Mesenchymal stem cell (in vitro differentiated cells and primary cell): ENCODE results near the gene SIGLEC5.

Source experiments
- DNase-seq: peaks from one replicate; pipeline ENCODE4 v3.0.0-alpha.2; 2013
- H2AFZ ChIP-seq: one replicate; pipeline ENCODE4 v1.6.1; 2013; ENCODE audit warnings: low read depth, mild to moderate bottlenecking, control low read depth, inconsistent platforms, low read length, moderate library complexity
- H2AK5ac ChIP-seq: 2 replicates; pipeline ENCODE4 v1.6.1; 2013; ENCODE audit warnings: low read length, moderate library complexity, mild to moderate bottlenecking, inconsistent platforms; ENCODE audit not compliant: severe bottlenecking
- H2BK120ac ChIP-seq: one replicate; pipeline ENCODE4 v1.6.1; 2013; ENCODE audit warnings: low read depth, mild to moderate bottlenecking, inconsistent platforms, low read length, moderate library complexity
- H2BK12ac ChIP-seq, 2 experiments: one replicate each; pipeline ENCODE4 v1.6.1; 2013; ENCODE audit warnings: inconsistent platforms in 2 of 2, low read length in 2 of 2, mild to moderate bottlenecking in 2 of 2, moderate library complexity in 2 of 2, control low read depth in 1 of 2
- H2BK15ac ChIP-seq: one replicate; pipeline ENCODE4 v1.6.1; 2013; ENCODE audit warnings: mild to moderate bottlenecking, low read depth, inconsistent platforms; ENCODE audit not compliant: poor library complexity, severe bottlenecking
- H2BK5ac ChIP-seq: 2 replicates; pipeline ENCODE4 v1.6.1; 2013; ENCODE audit warnings: low read depth, mild to moderate bottlenecking, low read length, control low read depth, inconsistent platforms; ENCODE audit not compliant: poor library complexity, severe bottlenecking
- H3K14ac ChIP-seq, 2 experiments: one replicate each; pipeline ENCODE4 v1.6.1; 2013; ENCODE audit warnings: inconsistent platforms in 2 of 2, low read length in 2 of 2, control low read depth in 1 of 2, mild to moderate bottlenecking in 1 of 2, moderate library complexity in 1 of 2
- H3K18ac ChIP-seq, 2 experiments: one replicate each; pipeline ENCODE4 v1.6.1; 2013; ENCODE audit warnings: inconsistent platforms in 2 of 2, low read length in 2 of 2, control low read depth in 1 of 2, low read depth in 1 of 2, mild to moderate bottlenecking in 1 of 2
- H3K23ac ChIP-seq, 2 experiments: one replicate each; pipeline ENCODE4 v1.6.1; 2013; ENCODE audit warnings: inconsistent platforms in 2 of 2, low read length in 2 of 2, mild to moderate bottlenecking in 2 of 2, moderate library complexity in 2 of 2, control low read depth in 1 of 2
- H3K27ac ChIP-seq: 2 replicates; pipeline ENCODE4 v1.5.1; 2013; ENCODE audit warnings: mild to moderate bottlenecking, moderate library complexity, low read length, control low read depth, inconsistent platforms; ENCODE audit not compliant: poor library complexity, severe bottlenecking
- H3K27me3 ChIP-seq, 2 experiments: 2 replicates each; pipeline versions ENCODE4 v1.6.1 to v1.7.0; 2013; ENCODE audit warnings: low read length in 2 of 2, mild to moderate bottlenecking in 2 of 2, moderate library complexity in 2 of 2, control low read depth in 1 of 2, inconsistent platforms in 1 of 2; ENCODE audit not compliant: control insufficient read depth in 1 of 2, insufficient read depth in 1 of 2
- H3K36me3 ChIP-seq, 2 experiments: 2 replicates each; pipeline versions ENCODE4 v1.6.1 to v1.7.0; 2013; ENCODE audit warnings: low read length in 2 of 2, control low read depth in 1 of 2, inconsistent platforms in 1 of 2, low read depth in 1 of 2, mild to moderate bottlenecking in 1 of 2; ENCODE audit not compliant: insufficient read depth in 2 of 2, control insufficient read depth in 1 of 2
- H3K4ac ChIP-seq, 2 experiments: one replicate each; pipeline ENCODE4 v1.6.1; 2013; ENCODE audit warnings: inconsistent platforms in 2 of 2, low read length in 2 of 2, mild to moderate bottlenecking in 2 of 2, moderate library complexity in 2 of 2, control low read depth in 1 of 2, low read depth in 1 of 2
- H3K4me1 ChIP-seq: 2 replicates; pipeline ENCODE4 v1.6.1; 2013; ENCODE audit warnings: low read depth, low read length, control low read depth; ENCODE audit not compliant: control insufficient read depth, insufficient read depth
- H3K4me2 ChIP-seq: 2 replicates; pipeline ENCODE4 v1.6.1; 2013; ENCODE audit warnings: low read length, mild to moderate bottlenecking, inconsistent platforms; ENCODE audit not compliant: poor library complexity, severe bottlenecking
- H3K4me3 ChIP-seq, 2 experiments: 2 replicates each; pipeline versions ENCODE4 v1.5.1 to v1.7.0; 2013; ENCODE audit warnings: low read length in 2 of 2, mild to moderate bottlenecking in 2 of 2, control low read depth in 1 of 2, low read depth in 1 of 2; ENCODE audit not compliant: insufficient read depth in 1 of 2
- H3K79me1 ChIP-seq: replicated peaks from 2 replicates; pipeline ENCODE4 v1.6.1; 2013; ENCODE audit warnings: mild to moderate bottlenecking, control low read depth, low read length, inconsistent platforms; ENCODE audit not compliant: poor library complexity, severe bottlenecking
- H3K9ac ChIP-seq: 2 replicates; pipeline ENCODE4 v1.7.0; 2013; ENCODE audit warnings: mild to moderate bottlenecking, low read length, moderate library complexity
- H3K9me3 ChIP-seq: 2 replicates; pipeline ENCODE4 v1.7.0; 2013; ENCODE audit warnings: mild to moderate bottlenecking, low read length; ENCODE audit not compliant: control insufficient read depth
- H4K8ac ChIP-seq: one replicate; pipeline ENCODE4 v1.6.1; 2013; ENCODE audit warnings: inconsistent platforms, mild to moderate bottlenecking, low read length, moderate library complexity
- H4K91ac ChIP-seq: one replicate; pipeline ENCODE4 v1.6.1; 2013; ENCODE audit warnings: mild to moderate bottlenecking, low read length, inconsistent platforms
- WGBS: methylation state at CpG from one replicate; pipeline ENCODE4 v1.1.7; 2013; ENCODE audit warnings: mixed read lengths; 5-methylcytosine and 5-hydroxymethylcytosine counted together

Gene SIGLEC5

DNA sequence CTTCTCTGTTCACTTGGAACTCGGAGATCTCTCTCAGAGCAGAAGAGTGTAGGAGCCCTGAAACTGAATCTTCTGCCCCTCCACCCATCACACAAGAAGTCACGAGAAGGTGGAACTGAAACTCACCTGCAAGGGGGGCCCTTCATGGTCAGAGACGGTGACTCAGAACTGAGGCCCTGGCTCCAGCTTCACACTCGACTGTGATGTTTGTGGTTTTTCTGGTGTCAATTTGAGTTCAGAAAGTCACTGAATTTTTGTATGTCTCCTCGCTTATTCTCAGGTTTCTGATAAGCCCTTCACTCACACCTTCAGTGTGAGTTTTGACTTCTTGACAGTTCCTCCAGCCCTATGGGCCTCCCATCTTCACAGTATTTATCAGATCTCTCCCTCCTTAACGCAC is 23.1 kb downstream of the SIGLEC5 start:
- Histone ChIP-seq H2AK5ac (no peak overlapping the region), H2BK120ac (no peak overlapping the region), H3K27ac (no peak overlapping the region), H3K9ac (no peak overlapping the region), H2AFZ (no peak overlapping the region), H3K4ac (no peak overlapping the region), H3K36me3 (peaks cover 0 to 3% of the 10 kb centered on the region in 2 experiments), H3K27me3 (peaks cover 0 to 6% of the 10 kb centered on the region in 2 experiments), H2BK5ac (no peak overlapping the region), H3K4me2 (no peak overlapping the region), H3K18ac (no peak overlapping the region), H3K23ac (no peak overlapping the region), H2BK15ac (no peak overlapping the region), H2BK12ac (no peak overlapping the region), H4K8ac (no peak overlapping the region), H3K4me1 (no peaks in the 10 kb centered on the region), H4K91ac (no peak overlapping the region), H3K79me1 (no peaks in the 10 kb centered on the region), H3K14ac (no peak overlapping the region), H3K4me3 (no peak overlapping the region), H3K9me3 (no peaks in the 10 kb centered on the region)
- DNase-seq: no peak
- 20% methylated on average over 3 of the region's 6 CpGs for WGBS

GRCh38 chr19:51602189-51602854 is 27.9 kb downstream of the SIGLEC5 start:
- Histone ChIP-seq H3K14ac (no peak overlapping the region), H3K4me3 (no peak overlapping the region), H3K27ac (no peak overlapping the region), H3K79me1 (peaks cover under 1% of the 10 kb centered on the region), H3K4me1 (no peaks in the 10 kb centered on the region), H2BK5ac (no peak overlapping the region), H2BK12ac (no peak overlapping the region), H3K18ac (no peak overlapping the region), H2BK15ac (no peak overlapping the region), H3K9me3 (no peaks in the 10 kb centered on the region), H3K9ac (no peak overlapping the region), H2AFZ (no peak overlapping the region), H3K4me2 (no peak overlapping the region), H3K4ac (no peak overlapping the region), H2BK120ac (no peak overlapping the region), H3K27me3 (peaks cover 0 to 22% of the 10 kb centered on the region in 2 experiments), H4K8ac (no peak overlapping the region), H3K23ac (no peak overlapping the region), H2AK5ac (no peak overlapping the region), H4K91ac (no peak overlapping the region), H3K36me3 (peaks cover 0 to 18% of the 10 kb centered on the region in 2 experiments)
- WGBS: 89% methylated on average over 19 of the region's 20 CpGs
- DNase-seq: no peak

DNA sequence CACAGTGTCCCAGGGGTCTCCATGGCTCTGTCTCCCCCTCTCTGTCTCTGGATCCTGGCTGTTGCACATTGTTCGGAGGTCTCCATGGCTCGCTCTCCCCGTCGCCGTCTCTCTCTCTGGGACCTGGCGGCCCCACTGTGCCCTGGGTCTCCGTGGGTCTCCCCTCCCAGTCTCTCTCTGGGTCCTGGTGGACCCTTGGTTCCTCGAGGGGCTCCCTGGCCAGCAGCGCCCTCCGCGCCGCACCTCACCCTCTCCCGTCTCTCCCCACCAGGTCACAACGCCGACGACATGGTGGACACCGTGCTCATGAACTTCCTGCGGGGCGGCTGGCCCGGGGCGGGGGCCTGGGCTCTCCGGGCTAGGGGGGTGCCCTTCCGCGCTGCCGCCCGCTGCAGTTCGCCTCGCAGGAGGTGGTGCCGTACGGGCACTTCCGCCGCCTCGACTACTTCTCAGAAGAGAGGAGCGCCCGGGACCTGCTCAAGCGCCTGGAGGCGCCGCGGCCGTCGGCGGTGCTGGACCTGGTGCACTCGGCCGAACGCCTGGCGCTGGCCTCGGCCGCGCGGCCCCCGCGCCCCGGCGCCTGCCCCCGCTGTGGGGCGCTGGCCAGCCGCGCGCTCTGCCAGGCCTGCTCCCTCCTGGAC is 29.1 kb downstream of the SIGLEC5 start:
- Histone ChIP-seq H4K8ac (no peak overlapping the region), H3K36me3 (peaks cover 0 to 18% of the 10 kb centered on the region in 2 experiments), H3K4ac (no peak overlapping the region), H2BK5ac (no peak overlapping the region), H4K91ac (no peak overlapping the region), H3K9ac (no peak overlapping the region), H2AK5ac (no peak overlapping the region), H3K79me1 (peaks cover 2% of the 10 kb centered on the region), H2BK15ac (no peak overlapping the region), H2AFZ (no peak overlapping the region), H3K4me3 (no peak overlapping the region), H3K14ac (no peak overlapping the region), H2BK12ac (no peak overlapping the region), H3K9me3 (no peaks in the 10 kb centered on the region), H3K4me2 (no peak overlapping the region), H3K4me1 (no peaks in the 10 kb centered on the region), H3K27me3 (peaks cover 0 to 22% of the 10 kb centered on the region in 2 experiments), H3K18ac (no peak overlapping the region), H3K27ac (no peak overlapping the region), H3K23ac (no peak overlapping the region), H2BK120ac (no peak overlapping the region)
- WGBS: 94% methylated on average over 58 of the region's 59 CpGs
- DNase-seq: no peak

- WGBS: 92% methylated on average over 10 of the region's 10 CpGs
- Histone ChIP-seq H2AK5ac (no peak overlapping the region), H3K79me1 (peaks cover 4% of the 10 kb centered on the region), H2BK120ac (no peak overlapping the region), H3K27me3 (peaks cover 0 to 22% of the 10 kb centered on the region in 2 experiments), H3K18ac (no peak overlapping the region), H3K27ac (no peak overlapping the region), H2BK15ac (no peak overlapping the region), H4K8ac (no peak overlapping the region), H3K23ac (no peak overlapping the region), H2BK12ac (no peak overlapping the region), H3K36me3 (peaks cover 0 to 18% of the 10 kb centered on the region in 2 experiments), H3K9ac (no peak overlapping the region), H3K4ac (no peak overlapping the region), H3K4me1 (peaks cover 7% of the 10 kb centered on the region), H2AFZ (no peak overlapping the region), H2BK5ac (no peak overlapping the region), H3K9me3 (no peaks in the 10 kb centered on the region), H3K4me3 (no peak overlapping the region), H3K4me2 (no peak overlapping the region), H3K14ac (no peak overlapping the region), H4K91ac (no peak overlapping the region)
- DNase-seq: no peak
Measured at GRCh38 chr19:51599084-51599483, 31.1 kb downstream of the SIGLEC5 start.
